Lower leg skin (tissue), 4 donors: Measurements from ENCODE around the gene AATK. TPM values are rescaled to one million over a fixed set of nuclear protein-coding genes. Genes with fewer than 3 reads are reported as not detected.

Experiments
- DNase-seq, 2 donors: peaks; one replicate each; pipeline ENCODE4 v3.0.0-alpha.2; 2019; ENCODE audit warnings: low spot score in 2 of 2
- H3K4me3 ChIP-seq: fragments of 200-600 bp; sonication (generic); 2 replicates; pipeline ENCODE4 v1.5.1; 2017; ENCODE audit warnings: mild to moderate bottlenecking, low read depth; ENCODE audit not compliant: poor library complexity, severe bottlenecking
- CTCF ChIP-seq, 3 donors: fragments of 450-650 bp; IDR thresholded peaks; one replicate each; pipeline ENCODE4 v1.5.1; 2016; ENCODE audit warnings: antibody characterized with exemption in 3 of 3, mild to moderate bottlenecking in 3 of 3, moderate library complexity in 2 of 3
- POLR2A ChIP-seq, 2 donors: fragments of 450-650 bp; IDR thresholded peaks; one replicate each; pipeline ENCODE4 v1.6.1; 2016 to 2017; ENCODE audit warnings: antibody characterized with exemption in 2 of 2, mild to moderate bottlenecking in 1 of 2, moderate library complexity in 1 of 2
- WGBS, 2 donors: methylation state at CpG; one replicate each; pipeline ENCODE4 v1.1.5; 2018; 5-methylcytosine and 5-hydroxymethylcytosine counted together
- intact Hi-C: fragments of 100-400 bp; cut with DNase I; formaldehyde crosslinking; loops from one replicate; pipeline ENCODE4 v1.15.0; 2023; ENCODE audit warnings: low total_unique reads
- total RNA-seq, 4 donors: library from RNA; depleted of rRNA; stranded (reverse); fragments of >200 nt; gene quantifications; one replicate each; pipeline ENCODE4 v1.1.0, GENCODE V29; 2016

Gene AATK
- total RNA-seq, 4 donors from 2014 or later = 0.81 to 3.5 (median 2.2) TPM

GRCh38 chr17:81111066-81111465 lies 55.0 kb downstream of the AATK start:
- intact Hi-C loops = no loop called here
- 62 to 80% methylated on average over 8 to 10 of the region's 10 CpGs for WGBS, 2 donors
- DNase-seq = no peak
- no peak overlapping the region for H3K4me3 ChIP-seq
- TF ChIP-seq POLR2A (IDR thresholded peaks at IDR 0.05) (no peak), CTCF (IDR thresholded peaks at IDR 0.05) (no peak)

- intact Hi-C loops = no loop called here
- WGBS, 2 donors = 83 to 85% methylated on average over 29 to 30 of the region's 30 CpGs
Measured at GRCh38 chr17:81110488-81111040, 55.5 kb downstream of the AATK start.

GRCh38 chr17:81109957-81110356 lies 56.1 kb downstream of the AATK start:
- intact Hi-C loops = no loop called here
- TF ChIP-seq CTCF (IDR thresholded peaks at IDR 0.05) (no peak), POLR2A (IDR thresholded peaks at IDR 0.05) (no peak)
- DNase-seq = no peak
- no peak overlapping the region for H3K4me3 ChIP-seq
- 78 to 84% methylated on average over 20 to 22 of the region's 22 CpGs for WGBS, 2 donors

More at GRCh38 chr17:81110488-81111040, 55.5 kb downstream of the AATK start:
- TF ChIP-seq POLR2A (IDR thresholded peaks at IDR 0.05) (no peak), CTCF (IDR thresholded peaks at IDR 0.05) (no peak)
- H3K4me3 ChIP-seq = no peak overlapping the region
- DNase-seq = no peak

- TF ChIP-seq POLR2A (IDR thresholded peaks at IDR 0.05) (no peak), CTCF (IDR thresholded peaks at IDR 0.05) (no peak)
- H3K4me3 ChIP-seq = no peak overlapping the region
- no peak for DNase-seq
- intact Hi-C loops = no loop called here
- 70 to 71% methylated on average over 8 to 9 of the region's 9 CpGs for WGBS, 2 donors
Measured at GRCh38 chr17:81108220-81108619, 57.8 kb downstream of the AATK start.

- DNase-seq = no peak
- WGBS, 2 donors = 93 to 97% methylated on average over 10 to 18 of the region's 24 CpGs
- no peak overlapping the region for H3K4me3 ChIP-seq
- no peak for TF ChIP-seq CTCF (IDR thresholded peaks at IDR 0.05)
- no peak for TF ChIP-seq POLR2A (IDR thresholded peaks at IDR 0.05)
- intact Hi-C loops = no loop called here
Measured at GRCh38 chr17:81106716-81107115, 59.3 kb downstream of the AATK start.

- intact Hi-C loops = no loop called here
- TF ChIP-seq CTCF (IDR thresholded peaks at IDR 0.05) (no peak), POLR2A (IDR thresholded peaks at IDR 0.05) (no peak)
- 90 to 91% methylated on average over 10 to 18 of the region's 20 CpGs for WGBS, 2 donors
Measured at GRCh38 chr17:81103379-81103778, 62.6 kb downstream of the AATK start.

More at GRCh38 chr17:81103379-81103778, 62.6 kb downstream of the AATK start:
- no peak overlapping the region for H3K4me3 ChIP-seq
- DNase-seq = no peak
